CD4-positive, alpha-beta T cell treated with Interleukin-15 for 1 hour (primary cell): ENCODE data around the gene DYRK2.

Source experiments
- DNase-seq: peaks from one replicate; pipeline ENCODE4 v3.0.0-alpha.2; 2020

Gene DYRK2

DNA sequence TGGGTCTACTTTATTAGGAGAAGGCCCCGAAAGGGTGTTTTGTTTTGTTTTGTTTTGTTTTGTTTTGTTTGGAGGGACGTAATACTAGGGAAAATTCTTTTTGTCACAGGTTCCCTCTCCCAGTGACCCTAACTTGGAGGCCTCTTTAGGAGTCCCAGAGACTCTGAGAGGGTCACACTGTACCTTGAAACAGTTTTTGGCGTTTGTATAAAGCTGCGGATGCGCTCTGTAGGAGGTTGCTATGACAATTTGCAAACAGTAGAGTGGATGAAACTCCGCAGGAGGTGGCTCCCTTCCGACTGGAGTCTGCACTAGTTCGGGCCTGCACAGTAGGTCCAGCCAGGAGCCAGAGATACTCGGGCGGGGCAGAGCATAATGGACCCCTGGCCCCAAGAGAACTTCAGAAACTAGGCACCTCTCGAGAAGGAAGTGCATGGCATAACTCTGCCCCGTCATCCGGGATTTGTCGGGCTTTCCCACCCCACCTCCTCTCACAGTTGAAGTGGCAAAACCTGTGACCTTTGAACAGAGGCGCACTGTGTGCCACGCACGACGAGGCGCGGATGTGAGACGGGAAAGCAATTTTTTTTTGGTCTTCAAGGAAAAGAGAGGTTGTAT lies 1.3 kb upstream of the DYRK2 start:
- DNase-seq, result peak; percentile 33

DNA sequence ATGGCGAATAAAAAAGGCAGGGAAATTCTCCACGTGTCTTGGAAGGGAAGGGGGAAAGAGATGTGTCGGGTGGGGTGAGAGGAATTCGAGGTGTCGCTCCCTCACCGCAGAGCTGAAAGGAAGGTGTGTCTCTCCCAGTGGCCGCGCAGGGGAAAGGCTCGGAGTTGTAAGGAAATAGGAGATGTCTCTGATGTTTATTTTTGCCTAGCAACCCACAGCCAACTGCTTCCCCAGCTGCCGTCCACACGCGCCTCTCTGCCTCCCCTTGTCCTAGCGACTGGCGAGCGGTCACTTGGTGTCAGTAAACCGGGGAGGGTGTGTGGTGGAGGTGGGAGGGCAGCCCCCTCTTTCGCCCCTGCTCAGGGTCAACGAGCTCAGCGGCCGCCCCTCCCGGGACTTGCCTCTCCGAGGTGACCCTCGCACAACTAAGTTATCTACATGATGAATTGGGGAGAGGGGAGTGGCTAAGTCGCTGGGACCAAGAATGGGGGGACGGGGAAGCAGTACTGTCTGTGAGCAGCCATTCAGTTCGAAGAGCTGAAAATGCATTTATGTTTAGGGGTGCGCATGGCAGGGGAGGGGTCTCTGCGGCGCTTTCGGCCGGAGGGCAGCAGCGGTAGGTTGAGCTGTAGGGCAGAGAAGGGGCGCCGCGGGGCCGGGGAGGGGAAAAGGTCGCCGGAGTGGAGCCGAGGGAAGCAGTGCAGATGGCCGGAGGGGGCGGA lies 585 bp upstream of the DYRK2 start:
- DNase-seq, result peak; percentile 61

DNA sequence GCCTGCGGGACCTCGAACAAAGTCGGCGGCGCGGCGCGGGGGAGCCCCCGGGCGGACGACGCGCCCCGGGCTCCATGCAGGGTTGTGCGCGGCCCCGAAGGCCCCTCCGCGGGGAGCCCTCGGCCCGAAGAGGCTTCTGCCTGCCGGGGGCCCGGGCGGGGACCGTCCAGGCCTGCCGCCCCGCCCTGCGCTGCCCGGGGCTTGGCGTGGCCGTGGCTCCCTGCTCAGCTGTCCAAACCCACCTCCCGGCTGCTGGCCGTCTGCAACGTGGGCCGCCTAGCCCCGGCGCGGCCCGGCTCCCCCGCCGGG lies 670 bp downstream of the DYRK2 start:
- no peak for DNase-seq

GRCh38 chr12:67649570-67650387 lies 1.2 kb downstream of the DYRK2 start:
- DNase-seq, result no peak

- no peak for DNase-seq
Measured at GRCh38 chr12:67650388-67651131, 2.0 kb downstream of the DYRK2 start.

- no peak for DNase-seq
Measured at GRCh38 chr12:67651132-67651695, 2.7 kb downstream of the DYRK2 start.

DNA sequence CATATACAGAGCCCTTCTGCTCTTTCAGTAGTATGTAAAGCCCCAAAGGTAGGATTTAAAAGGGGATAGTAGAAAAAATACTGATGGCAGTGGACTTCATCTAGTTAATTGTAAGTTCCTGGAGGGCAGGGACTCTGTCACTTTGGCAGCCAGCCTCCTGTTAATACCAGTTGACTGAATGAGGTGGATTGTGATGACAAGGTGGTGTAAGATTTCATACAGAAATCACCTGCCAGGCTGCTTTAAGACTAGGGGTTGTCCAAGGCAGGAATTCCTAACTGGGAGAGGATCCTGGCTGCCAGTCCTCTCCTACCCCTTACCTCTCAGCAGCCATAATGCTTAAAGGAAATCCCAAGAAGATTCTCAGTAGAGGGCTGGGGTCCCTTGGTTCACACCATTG lies 7.3 kb downstream of the DYRK2 start:
- DNase-seq, result no peak

- DNase-seq, result no peak
Measured at GRCh38 chr12:67656251-67656650, 7.7 kb downstream of the DYRK2 start.

GRCh38 chr12:67658486-67658885 lies 9.9 kb downstream of the DYRK2 start:
- DNase-seq, result no peak

- no peak for DNase-seq
Measured at GRCh38 chr12:67659292-67659691, 10.7 kb downstream of the DYRK2 start.

- DNase-seq, result no peak
Measured at GRCh38 chr12:67661311-67662021, 12.9 kb downstream of the DYRK2 start.

DNA sequence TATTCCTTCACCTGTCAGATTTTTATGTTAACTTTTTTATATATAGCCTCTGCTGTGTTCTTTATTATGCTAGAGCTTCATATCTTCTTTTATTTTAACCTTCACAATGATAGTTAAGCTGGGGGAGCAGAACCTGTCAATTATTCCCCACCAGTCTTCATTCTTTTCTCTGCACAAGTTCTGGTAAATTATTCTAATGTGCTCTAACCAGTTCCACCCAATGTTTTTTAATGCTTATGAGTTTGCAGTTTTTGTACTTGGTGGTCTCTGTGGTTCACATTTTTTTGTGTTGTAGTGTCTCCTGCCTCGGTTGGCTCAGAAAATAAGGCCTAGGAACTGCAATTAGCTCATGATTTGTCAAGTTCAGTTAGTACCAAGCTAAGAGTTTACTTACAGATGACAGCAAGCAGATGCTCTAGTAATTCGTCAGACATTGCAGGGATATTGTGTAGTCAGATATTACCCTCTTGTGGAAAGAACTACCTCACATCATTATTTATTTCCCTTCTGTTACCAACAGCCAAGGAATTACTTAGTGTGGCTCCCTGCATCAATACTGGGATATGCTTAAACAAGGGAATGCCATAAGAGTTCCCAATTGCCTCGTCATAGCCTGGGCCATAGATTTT lies 14.5 kb downstream of the DYRK2 start:
- DNase-seq, result no peak

DNA sequence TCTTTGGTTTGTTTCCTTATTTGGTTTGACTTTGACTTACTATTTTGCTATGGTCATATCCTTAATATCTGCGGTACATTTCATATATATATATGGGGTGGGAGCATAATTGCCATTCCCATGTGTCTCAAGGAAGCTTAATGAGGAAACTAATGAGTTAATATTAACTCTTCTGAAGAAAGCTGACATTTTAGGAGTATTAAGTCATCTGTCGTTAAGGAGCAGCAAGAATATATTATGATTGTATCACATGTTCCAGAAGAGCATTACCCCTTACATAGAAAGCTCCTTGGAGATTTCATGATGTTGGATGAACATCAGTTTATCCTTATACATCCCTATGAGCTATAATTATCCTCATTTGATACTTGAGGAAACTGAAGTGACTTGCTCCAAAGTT lies 15.6 kb downstream of the DYRK2 start:
- DNase-seq, result no peak

GRCh38 chr12:67665679-67666078 lies 17.1 kb downstream of the DYRK2 start:
- DNase-seq, result no peak

DNA sequence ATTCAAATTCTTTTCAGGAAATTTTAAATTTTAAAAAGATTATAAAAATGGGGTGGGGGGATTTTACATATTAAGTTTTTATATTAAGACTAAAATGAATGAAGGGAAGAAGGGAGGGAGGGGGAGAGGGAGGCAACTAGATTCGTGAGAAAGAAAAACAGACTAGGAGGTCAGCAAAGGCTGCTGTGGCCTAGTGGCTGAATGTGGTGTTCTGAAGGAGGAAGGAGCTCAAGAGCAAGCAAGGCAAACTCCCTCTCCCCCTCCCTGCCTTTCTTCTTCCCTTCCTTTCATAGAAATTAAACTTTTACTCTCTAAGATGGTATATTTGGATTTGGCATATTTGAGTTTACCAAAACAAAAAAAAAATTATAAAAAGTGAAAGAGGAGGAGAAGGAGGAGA lies 18.1 kb downstream of the DYRK2 start:
- no peak for DNase-seq

GRCh38 chr12:67667276-67668073 lies 18.9 kb downstream of the DYRK2 start:
- no peak for DNase-seq

DNA sequence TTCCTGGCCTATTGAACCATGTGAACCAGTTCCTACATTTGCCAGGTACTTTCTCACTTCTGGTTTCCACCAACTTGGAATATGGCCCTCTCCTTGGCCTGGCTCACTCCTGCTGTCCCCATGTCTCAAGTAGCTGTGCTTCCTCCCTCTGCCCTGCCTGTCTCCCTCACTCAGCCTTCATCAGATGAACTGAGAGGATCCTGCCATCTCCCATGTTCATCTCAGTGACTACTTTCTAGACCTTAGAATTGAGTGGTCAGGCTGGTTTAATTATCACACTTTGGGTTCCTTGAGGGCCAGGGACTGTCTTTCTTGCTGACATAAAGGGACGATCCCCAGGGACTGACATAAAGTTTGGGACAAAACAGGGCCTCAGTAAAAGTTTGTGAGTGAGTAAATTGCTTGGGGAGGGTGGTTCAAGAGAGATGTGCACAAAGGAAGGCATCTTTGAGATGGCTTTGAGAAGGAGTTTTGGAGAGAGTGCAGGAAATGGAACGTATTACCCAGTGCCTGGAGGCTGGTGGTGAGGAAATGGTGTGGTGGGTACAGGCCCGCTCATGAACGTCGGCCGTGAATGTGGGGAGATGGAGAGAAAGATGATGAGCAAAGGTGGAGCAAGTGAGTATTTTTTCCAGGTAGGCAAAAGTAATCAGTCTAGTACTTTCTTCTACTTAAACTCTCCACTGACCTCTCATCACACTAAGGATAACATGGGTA lies 20.8 kb downstream of the DYRK2 start:
- no peak for DNase-seq

DNA sequence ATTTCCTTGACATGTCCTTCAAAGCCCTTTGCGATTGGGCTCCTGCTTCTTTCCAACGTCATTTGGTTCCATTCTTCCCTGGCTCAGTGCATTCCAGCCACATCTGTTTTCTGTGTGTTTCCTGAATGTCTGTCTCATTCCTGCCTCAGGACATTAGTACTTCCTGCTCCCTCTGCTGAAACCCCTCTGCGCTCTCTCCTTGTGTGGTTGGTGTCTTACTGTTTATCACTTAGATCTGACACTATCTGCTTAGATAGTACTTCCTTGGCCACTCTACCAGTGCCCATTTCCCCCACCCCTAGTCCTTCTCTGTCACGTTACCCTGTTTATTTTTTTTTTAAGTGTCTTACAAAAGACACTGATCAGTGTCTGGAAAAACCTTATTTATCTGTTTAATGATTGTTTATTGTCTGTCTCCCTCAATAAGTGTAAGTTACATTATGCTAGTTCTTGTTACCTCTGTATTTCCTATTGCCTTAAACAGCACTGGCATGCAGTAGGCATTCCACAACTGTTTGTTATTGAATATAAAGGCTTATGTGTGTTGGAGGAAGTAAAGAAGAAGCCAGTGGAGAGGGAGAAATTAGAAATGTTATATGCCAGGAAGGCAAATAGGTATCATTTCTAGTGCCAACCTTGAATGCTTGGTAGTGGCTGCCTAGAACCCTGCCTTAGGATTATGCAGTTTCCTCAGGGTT lies 21.5 kb downstream of the DYRK2 start:
- no peak for DNase-seq

DNA sequence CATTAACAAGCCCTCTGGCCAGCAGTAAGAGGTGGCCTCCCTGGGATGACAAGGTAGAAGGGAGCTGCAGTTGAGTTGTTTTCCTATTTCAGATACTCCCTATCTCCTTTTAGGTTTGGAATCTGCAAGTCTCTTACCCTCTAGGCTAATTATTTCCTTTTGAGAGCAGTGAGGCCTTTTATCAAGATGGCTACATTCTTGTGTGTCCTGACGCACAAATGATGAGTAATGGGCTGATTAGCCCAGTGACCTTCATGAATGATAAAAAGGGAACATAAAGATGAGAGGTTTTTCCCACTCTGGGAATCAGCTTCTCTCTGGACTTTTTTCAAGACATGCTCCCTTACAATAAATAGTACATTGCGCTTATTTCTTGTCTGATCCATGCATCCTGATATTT lies 22.9 kb downstream of the DYRK2 start:
- DNase-seq, result no peak

DNA sequence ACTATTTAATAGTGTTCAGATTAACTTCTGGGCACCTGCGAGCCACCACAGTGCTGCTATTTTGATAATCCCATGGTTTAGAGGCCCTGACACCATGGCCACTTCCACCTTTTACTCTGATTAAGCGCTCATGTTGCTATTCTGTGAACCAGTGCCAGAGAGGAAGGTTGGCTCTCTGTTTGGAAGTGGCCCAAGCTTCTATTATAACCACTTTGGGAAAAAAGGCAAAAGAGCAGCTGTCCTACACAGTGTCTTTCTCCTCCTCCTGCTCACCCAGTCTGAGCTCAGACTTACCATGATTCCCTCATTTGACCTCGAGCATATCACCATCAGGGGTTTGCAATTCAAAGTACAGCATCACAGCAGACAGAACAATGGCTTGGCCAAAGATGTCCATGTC lies 23.3 kb downstream of the DYRK2 start:
- no peak for DNase-seq
